HEK293 (cell line): ENCODE results near the gene BTF3.

Experiments used
- EGR2 ChIP-seq: fragments of 450-650 bp; formaldehyde crosslinking; IDR thresholded peaks from 2 replicates; pipeline ENCODE4 v1.5.1; 2016; ENCODE audit warnings: low read depth, missing biosample characterization, missing genetic modification characterization
- GLIS1 ChIP-seq: fragments of 450-650 bp; formaldehyde crosslinking; IDR thresholded peaks from 2 replicates; pipeline ENCODE4 v1.5.1; 2016; ENCODE audit warnings: missing biosample characterization, missing genetic modification characterization
- PATZ1 ChIP-seq: fragments of 450-650 bp; formaldehyde crosslinking; IDR thresholded peaks from 2 replicates; pipeline ENCODE4 v1.5.1; 2016; ENCODE audit warnings: missing biosample characterization, missing genetic modification characterization
- PRDM6 ChIP-seq: fragments of 450-650 bp; formaldehyde crosslinking; IDR thresholded peaks from 2 replicates; pipeline ENCODE4 v1.5.1; 2017; ENCODE audit warnings: missing biosample characterization, missing genetic modification characterization
- TSHZ1 ChIP-seq: fragments of 450-650 bp; formaldehyde crosslinking; IDR thresholded peaks from 2 replicates; pipeline ENCODE4 v1.5.1; 2016; ENCODE audit warnings: missing biosample characterization, missing genetic modification characterization, borderline replicate concordance
- YY1 ChIP-seq: fragments of 450-650 bp; formaldehyde crosslinking; IDR thresholded peaks from 2 replicates; pipeline ENCODE4 v1.5.1; 2018; ENCODE audit warnings: missing biosample characterization, missing genetic modification characterization
- ZBTB48 ChIP-seq: fragments of 450-650 bp; formaldehyde crosslinking; IDR thresholded peaks from 2 replicates; pipeline ENCODE4 v1.5.1; 2016; ENCODE audit warnings: missing biosample characterization, missing genetic modification characterization
- ZBTB8A ChIP-seq: fragments of 450-650 bp; formaldehyde crosslinking; IDR thresholded peaks from 2 replicates; pipeline ENCODE4 v1.5.1; 2016; ENCODE audit warnings: missing biosample characterization, missing genetic modification characterization
- ZFHX2 ChIP-seq: fragments of 450-650 bp; formaldehyde crosslinking; conservative IDR thresholded peaks from 2 replicates; pipeline ENCODE4 v1.5.1; 2016; ENCODE audit warnings: missing biosample characterization, missing genetic modification characterization
- ZNF133 ChIP-seq: fragments of 450-650 bp; formaldehyde crosslinking; IDR thresholded peaks from 2 replicates; pipeline ENCODE4 v1.5.1; 2016; ENCODE audit warnings: missing biosample characterization, missing genetic modification characterization
- ZNF157 ChIP-seq: fragments of 450-650 bp; formaldehyde crosslinking; IDR thresholded peaks from 2 replicates; pipeline ENCODE4 v1.5.1; 2016; ENCODE audit warnings: missing biosample characterization, missing genetic modification characterization
- ZNF335 ChIP-seq: fragments of 450-650 bp; formaldehyde crosslinking; conservative IDR thresholded peaks from 2 replicates; pipeline ENCODE4 v1.5.1; 2016; ENCODE audit warnings: missing biosample characterization, missing genetic modification characterization
- ZNF423 ChIP-seq: fragments of 450-650 bp; formaldehyde crosslinking; IDR thresholded peaks from 2 replicates; pipeline ENCODE4 v1.5.1; 2016; ENCODE audit warnings: missing biosample characterization, missing genetic modification characterization
- ZNF501 ChIP-seq: fragments of 450-650 bp; formaldehyde crosslinking; IDR thresholded peaks from 2 replicates; pipeline ENCODE4 v1.5.1; 2016; ENCODE audit warnings: missing biosample characterization, missing genetic modification characterization
- ZNF548 ChIP-seq: fragments of 450-650 bp; formaldehyde crosslinking; IDR thresholded peaks from 2 replicates; pipeline ENCODE4 v1.5.1; 2016; ENCODE audit warnings: missing biosample characterization, missing genetic modification characterization
- ZNF561 ChIP-seq: fragments of 450-650 bp; IDR thresholded peaks from 2 replicates; pipeline ENCODE4 v1.5.1; 2018; ENCODE audit warnings: missing biosample characterization, missing genetic modification characterization, borderline replicate concordance
- ZNF600 ChIP-seq: fragments of 450-650 bp; formaldehyde crosslinking; IDR thresholded peaks from 2 replicates; pipeline ENCODE4 v1.5.1; 2016; ENCODE audit warnings: missing biosample characterization, missing genetic modification characterization
- ZNF654 ChIP-seq: fragments of 450-650 bp; formaldehyde crosslinking; IDR thresholded peaks from 2 replicates; pipeline ENCODE4 v1.5.1; 2016; ENCODE audit warnings: low read depth, missing biosample characterization, missing genetic modification characterization
- ZNF660 ChIP-seq: fragments of 450-650 bp; IDR thresholded peaks from 2 replicates; pipeline ENCODE4 v1.5.1; 2018; ENCODE audit warnings: missing biosample characterization, mild to moderate bottlenecking, missing genetic modification characterization
- ZNF791 ChIP-seq: fragments of 450-650 bp; formaldehyde crosslinking; IDR thresholded peaks from 2 replicates; pipeline ENCODE4 v1.5.1; 2016; ENCODE audit warnings: missing biosample characterization, missing genetic modification characterization
- ZSCAN30 ChIP-seq: fragments of 450-650 bp; IDR thresholded peaks from 2 replicates; pipeline ENCODE4 v1.5.1; 2018; ENCODE audit warnings: missing biosample characterization, mild to moderate bottlenecking, missing genetic modification characterization, moderate library complexity
- TF ChIP-seq, protein P1 (sequence below): fragments of 450-650 bp; formaldehyde crosslinking; optimal IDR thresholded peaks from 2 replicates; pipeline ENCODE3; 2016; ENCODE audit warnings: missing biosample characterization, mild to moderate bottlenecking, missing genetic modification characterization
- TF ChIP-seq, protein P2 (sequence below): fragments of 450-650 bp; formaldehyde crosslinking; IDR thresholded peaks from 2 replicates; pipeline ENCODE4 v1.5.1; 2016; ENCODE audit warnings: missing biosample characterization, missing genetic modification characterization, borderline replicate concordance

BTF3 gene

DNA sequence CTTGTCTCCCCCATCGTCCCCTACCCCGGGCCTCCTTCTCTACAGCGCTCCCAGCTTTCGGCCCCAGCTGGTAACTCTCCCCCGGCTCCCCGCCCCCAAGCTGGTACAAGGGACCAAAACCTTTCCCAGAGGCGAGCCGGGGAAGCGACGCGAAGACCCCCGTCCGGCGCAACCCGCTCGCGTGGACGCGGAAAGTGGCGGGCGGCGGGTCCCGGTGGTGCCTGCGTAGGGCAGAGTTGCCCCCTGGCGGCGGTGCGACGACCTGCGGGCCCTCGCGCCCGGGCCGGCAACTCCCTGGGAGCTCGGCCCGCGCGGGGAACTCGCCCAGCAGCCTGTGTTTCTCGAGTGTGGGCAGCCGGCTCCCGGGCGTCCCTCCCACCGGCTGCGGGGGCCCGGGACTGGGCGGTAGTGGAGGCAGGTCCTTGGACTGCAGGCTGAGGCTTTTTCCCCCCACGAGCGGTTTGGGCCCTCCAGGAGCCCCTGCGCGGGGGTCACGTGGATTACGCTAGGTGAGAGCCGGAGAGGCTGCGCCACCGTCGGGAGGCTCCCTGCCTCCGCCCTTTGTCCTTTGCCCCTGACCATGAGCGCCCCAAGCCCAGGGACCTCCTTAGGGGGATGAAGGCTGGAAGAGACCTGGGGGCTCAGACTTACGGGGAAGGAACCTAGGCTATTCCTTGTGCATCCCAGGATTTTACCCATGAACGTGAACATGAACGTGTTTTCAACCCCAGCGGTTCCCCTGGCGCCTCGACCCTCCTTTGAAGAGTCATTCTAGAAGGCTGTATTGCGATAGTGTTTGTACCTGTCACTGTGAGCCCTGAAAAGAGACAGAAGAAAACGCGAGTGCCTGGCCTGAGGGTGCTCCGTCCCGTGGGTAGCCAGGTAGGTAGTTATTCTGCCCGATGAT lies 46.8 kb upstream of the BTF3 start (continued):
- TF ChIP-seq ZNF600 (tag by site-specific recombination): no peak
- TF ChIP-seq ZNF561 (tag by site-specific recombination): peak; percentile 52; the same call in 1 of the 2 replicates
- no peak for TF ChIP-seq ZNF423 (tag by site-specific recombination)
- TF ChIP-seq ZBTB48: peak; percentile 24; the same call in 1 of the 2 replicates
- TF ChIP-seq PATZ1: peak; percentile 51; the same call in 1 of the 2 replicates
- TF ChIP-seq ZNF335 (tag by site-specific recombination): peak; percentile 48
- TF ChIP-seq, protein P1, sequence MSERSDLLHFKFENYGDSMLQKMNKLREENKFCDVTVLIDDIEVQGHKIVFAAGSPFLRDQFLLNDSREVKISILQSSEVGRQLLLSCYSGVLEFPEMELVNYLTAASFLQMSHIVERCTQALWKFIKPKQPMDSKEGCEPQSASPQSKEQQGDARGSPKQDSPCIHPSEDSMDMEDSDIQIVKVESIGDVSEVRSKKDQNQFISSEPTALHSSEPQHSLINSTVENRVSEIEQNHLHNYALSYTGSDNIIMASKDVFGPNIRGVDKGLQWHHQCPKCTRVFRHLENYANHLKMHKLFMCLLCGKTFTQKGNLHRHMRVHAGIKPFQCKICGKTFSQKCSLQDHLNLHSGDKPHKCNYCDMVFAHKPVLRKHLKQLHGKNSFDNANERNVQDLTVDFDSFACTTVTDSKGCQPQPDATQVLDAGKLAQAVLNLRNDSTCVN: peak; percentile 85
- TF ChIP-seq YY1 (tag by site-specific recombination): 0 out of 2 replicates have a peak, but pooled peaks have one; percentile 30
- no peak for TF ChIP-seq ZNF791 (tag by site-specific recombination)
- no peak for TF ChIP-seq PRDM6 (tag by site-specific recombination)
- no peak for TF ChIP-seq ZNF548 (tag by site-specific recombination)
- TF ChIP-seq ZNF501 (tag by site-specific recombination): peak; percentile 62; the same call in 1 of the 2 replicates
- TF ChIP-seq ZNF660 (tag by site-specific recombination): peak; percentile 58; the same call in 1 of the 2 replicates
- no peak for TF ChIP-seq TSHZ1 (tag by site-specific recombination)
- TF ChIP-seq ZFHX2 (tag by site-specific recombination): peak; percentile 90
- no peak for TF ChIP-seq ZNF133 (tag by site-specific recombination)
- peak; percentile 22 for TF ChIP-seq ZNF654
- TF ChIP-seq, protein P2, sequence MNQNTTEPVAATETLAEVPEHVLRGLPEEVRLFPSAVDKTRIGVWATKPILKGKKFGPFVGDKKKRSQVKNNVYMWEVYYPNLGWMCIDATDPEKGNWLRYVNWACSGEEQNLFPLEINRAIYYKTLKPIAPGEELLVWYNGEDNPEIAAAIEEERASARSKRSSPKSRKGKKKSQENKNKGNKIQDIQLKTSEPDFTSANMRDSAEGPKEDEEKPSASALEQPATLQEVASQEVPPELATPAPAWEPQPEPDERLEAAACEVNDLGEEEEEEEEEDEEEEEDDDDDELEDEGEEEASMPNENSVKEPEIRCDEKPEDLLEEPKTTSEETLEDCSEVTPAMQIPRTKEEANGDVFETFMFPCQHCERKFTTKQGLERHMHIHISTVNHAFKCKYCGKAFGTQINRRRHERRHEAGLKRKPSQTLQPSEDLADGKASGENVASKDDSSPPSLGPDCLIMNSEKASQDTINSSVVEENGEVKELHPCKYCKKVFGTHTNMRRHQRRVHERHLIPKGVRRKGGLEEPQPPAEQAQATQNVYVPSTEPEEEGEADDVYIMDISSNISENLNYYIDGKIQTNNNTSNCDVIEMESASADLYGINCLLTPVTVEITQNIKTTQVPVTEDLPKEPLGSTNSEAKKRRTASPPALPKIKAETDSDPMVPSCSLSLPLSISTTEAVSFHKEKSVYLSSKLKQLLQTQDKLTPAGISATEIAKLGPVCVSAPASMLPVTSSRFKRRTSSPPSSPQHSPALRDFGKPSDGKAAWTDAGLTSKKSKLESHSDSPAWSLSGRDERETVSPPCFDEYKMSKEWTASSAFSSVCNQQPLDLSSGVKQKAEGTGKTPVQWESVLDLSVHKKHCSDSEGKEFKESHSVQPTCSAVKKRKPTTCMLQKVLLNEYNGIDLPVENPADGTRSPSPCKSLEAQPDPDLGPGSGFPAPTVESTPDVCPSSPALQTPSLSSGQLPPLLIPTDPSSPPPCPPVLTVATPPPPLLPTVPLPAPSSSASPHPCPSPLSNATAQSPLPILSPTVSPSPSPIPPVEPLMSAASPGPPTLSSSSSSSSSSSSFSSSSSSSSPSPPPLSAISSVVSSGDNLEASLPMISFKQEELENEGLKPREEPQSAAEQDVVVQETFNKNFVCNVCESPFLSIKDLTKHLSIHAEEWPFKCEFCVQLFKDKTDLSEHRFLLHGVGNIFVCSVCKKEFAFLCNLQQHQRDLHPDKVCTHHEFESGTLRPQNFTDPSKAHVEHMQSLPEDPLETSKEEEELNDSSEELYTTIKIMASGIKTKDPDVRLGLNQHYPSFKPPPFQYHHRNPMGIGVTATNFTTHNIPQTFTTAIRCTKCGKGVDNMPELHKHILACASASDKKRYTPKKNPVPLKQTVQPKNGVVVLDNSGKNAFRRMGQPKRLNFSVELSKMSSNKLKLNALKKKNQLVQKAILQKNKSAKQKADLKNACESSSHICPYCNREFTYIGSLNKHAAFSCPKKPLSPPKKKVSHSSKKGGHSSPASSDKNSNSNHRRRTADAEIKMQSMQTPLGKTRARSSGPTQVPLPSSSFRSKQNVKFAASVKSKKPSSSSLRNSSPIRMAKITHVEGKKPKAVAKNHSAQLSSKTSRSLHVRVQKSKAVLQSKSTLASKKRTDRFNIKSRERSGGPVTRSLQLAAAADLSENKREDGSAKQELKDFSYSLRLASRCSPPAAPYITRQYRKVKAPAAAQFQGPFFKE (tag by site-specific recombination): no peak
- TF ChIP-seq ZNF157 (tag by site-specific recombination): no peak
- TF ChIP-seq ZBTB8A (tag by site-specific recombination): peak; percentile 91
- peak; percentile 89 for TF ChIP-seq ZSCAN30 (tag by site-specific recombination)
- TF ChIP-seq EGR2 (tag by site-specific recombination): peak; percentile 76
- 0 out of 2 replicates have a peak, but pooled peaks have one; percentile 34 for TF ChIP-seq GLIS1
